NB4 (cell line): ENCODE results near the gene TGFB2.

ENCODE experiments used
- CTCF ChIP-seq: IDR thresholded peaks from one replicate; pipeline ENCODE4 v1.5.1; 2012; ENCODE audit warnings: low read depth, low read length
- MYC ChIP-seq: IDR thresholded peaks from 2 replicates; pipeline ENCODE4 v1.6.1; 2011; ENCODE audit warnings: low read depth, low read length
- POLR2A ChIP-seq: IDR thresholded peaks from 2 replicates; pipeline ENCODE4 v1.6.1; 2011; ENCODE audit warnings: mild to moderate bottlenecking; ENCODE audit not compliant: insufficient read length; ENCODE audit errors: extremely low read depth
- TF ChIP-seq, protein P1 (sequence below): IDR thresholded peaks from 2 replicates; pipeline ENCODE4 v1.6.1; 2011; ENCODE audit warnings: low read depth, low read length

DNA sequence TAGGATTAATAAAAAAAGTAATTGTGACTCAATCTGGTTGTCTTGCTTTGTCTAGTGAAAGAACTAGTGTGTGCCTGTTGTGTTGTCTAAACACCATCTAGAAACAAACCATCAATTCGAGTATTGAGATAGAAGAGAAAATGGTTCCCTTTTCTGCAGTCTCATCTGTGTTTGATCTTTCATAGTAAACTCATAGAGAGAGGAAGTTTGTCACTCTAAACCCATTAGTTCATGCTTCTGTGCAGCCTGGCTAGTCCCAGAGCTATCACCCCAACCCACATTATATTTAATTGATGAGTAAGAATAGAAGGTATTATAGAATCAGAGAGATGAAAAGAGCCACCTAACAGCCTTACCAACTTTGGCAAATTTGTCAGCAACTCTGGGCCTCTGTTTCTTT is 99.5 kb downstream of the TGFB2 start:
- TF ChIP-seq CTCF: no peak
- TF ChIP-seq POLR2A: no peak
- TF ChIP-seq MYC: no peak
- TF ChIP-seq, protein P1, sequence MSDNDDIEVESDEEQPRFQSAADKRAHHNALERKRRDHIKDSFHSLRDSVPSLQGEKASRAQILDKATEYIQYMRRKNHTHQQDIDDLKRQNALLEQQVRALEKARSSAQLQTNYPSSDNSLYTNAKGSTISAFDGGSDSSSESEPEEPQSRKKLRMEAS: no peak
